SU-DHL-6 (cell line): Measurements from ENCODE around the gene C12orf57.

Source experiments
- H2AFZ ChIP-seq: fragments of 200-600 bp; sonication (generic); 2 replicates; pipeline ENCODE4 v1.6.1; 2014; ENCODE audit warnings: low read depth, mild to moderate bottlenecking, moderate library complexity, mixed read lengths, antibody characterized with exemption, low read length; ENCODE audit not compliant: severe bottlenecking
- H3F3A ChIP-seq: fragments of 200-600 bp; shearing (Covaris generic); 2 replicates; pipeline ENCODE4 v1.6.0; 2016; ENCODE audit warnings: antibody characterized with exemption, mild to moderate bottlenecking; ENCODE audit not compliant: insufficient read depth
- H3K27ac ChIP-seq: fragments of 200-600 bp; sonication (generic); 2 replicates; pipeline ENCODE4 v1.5.1; 2016; ENCODE audit warnings: low read depth, mild to moderate bottlenecking, low read length, moderate library complexity, mixed read lengths
- H3K27me3 ChIP-seq: fragments of 200-600 bp; sonication (generic), shearing (Covaris generic); 2 replicates; pipeline ENCODE4 v1.6.0; 2014; ENCODE audit warnings: mild to moderate bottlenecking, low read length
- H3K36me3 ChIP-seq: fragments of 200-600 bp; sonication (generic); 2 replicates; pipeline ENCODE4 v1.6.1; 2014; ENCODE audit warnings: mild to moderate bottlenecking, low read length, mixed read lengths
- H3K4me2 ChIP-seq: fragments of 300-600, 200-600 bp; shearing (Covaris generic), sonication (generic); 2 replicates; pipeline ENCODE4 v1.6.0; 2014; ENCODE audit warnings: low read length, low read depth, mild to moderate bottlenecking; ENCODE audit not compliant: poor library complexity, severe bottlenecking
- H3K4me3 ChIP-seq: fragments of 200-600 bp; sonication (generic); 2 replicates; pipeline ENCODE4 v1.5.1; 2014; ENCODE audit warnings: antibody characterized with exemption, low read length, mild to moderate bottlenecking, mixed read lengths; ENCODE audit not compliant: insufficient read depth, poor library complexity, severe bottlenecking
- H3K79me2 ChIP-seq: fragments of 200-600 bp; sonication (generic); 2 replicates; pipeline ENCODE4 v1.6.1; 2014; ENCODE audit warnings: mild to moderate bottlenecking, low read length, moderate library complexity; ENCODE audit not compliant: insufficient read depth
- H3K9ac ChIP-seq: fragments of 200-600 bp; sonication (generic); 2 replicates; pipeline ENCODE4 v1.7.0; 2014; ENCODE audit warnings: mild to moderate bottlenecking, low read length
- H3K9me2 ChIP-seq: fragments of 200-600 bp; sonication (generic); replicated peaks from 2 replicates; pipeline ENCODE4 v1.6.1; 2014; ENCODE audit warnings: low read length; ENCODE audit not compliant: insufficient read depth
- H3K9me3 ChIP-seq: fragments of 200-600 bp; sonication (generic); 2 replicates; pipeline ENCODE4 v1.6.1; 2014; ENCODE audit warnings: low read length, mixed read lengths; ENCODE audit not compliant: insufficient read depth
- H4K20me1 ChIP-seq: fragments of 200-600 bp; sonication (generic); 2 replicates; pipeline ENCODE4 v1.6.1; 2014; ENCODE audit warnings: low read depth, mild to moderate bottlenecking, antibody characterized with exemption, low read length, moderate library complexity, mixed read lengths
- CTCF ChIP-seq: fragments of 200-600 bp; sonication (generic); IDR thresholded peaks from one replicate; pipeline ENCODE4 v1.5.1; 2017; ENCODE audit warnings: antibody characterized with exemption, mild to moderate bottlenecking, low read length, moderate library complexity; ENCODE audit not compliant: insufficient read depth, poor library complexity, severe bottlenecking
- EZH2phosphoT487 ChIP-seq: fragments of 200-600 bp; sonication (generic), shearing (Covaris generic); conservative IDR thresholded peaks from 2 replicates; pipeline ENCODE4 v1.6.1; 2018; ENCODE audit warnings: mild to moderate bottlenecking, antibody characterized with exemption, low read length, moderate library complexity, mixed read lengths

The C12orf57 gene

GRCh38 chr12:6928022-6928702 lies 15.7 kb upstream of the C12orf57 start:
- no peak overlapping the region for H3K27ac ChIP-seq
- H3K9me2 ChIP-seq = no peaks in the 10 kb centered on the region
- H3K9ac ChIP-seq = no peak overlapping the region
- H3K27me3 ChIP-seq = 0 out of 2 replicates have a peak, but pooled peaks cover 5% of the 10 kb centered on the region
- no peaks in the 10 kb centered on the region for H3K36me3 ChIP-seq
- H2AFZ ChIP-seq = no peak overlapping the region
- no peaks in the 10 kb centered on the region for H3K79me2 ChIP-seq
- no peaks in the 10 kb centered on the region for H4K20me1 ChIP-seq
- H3K9me3 ChIP-seq = no peaks in the 10 kb centered on the region
- no peaks in the 10 kb centered on the region; the same call in 1 of the 2 replicates for H3F3A ChIP-seq
- no peak overlapping the region for H3K4me2 ChIP-seq
- no peak for TF ChIP-seq CTCF
- TF ChIP-seq EZH2phosphoT487 = no peak
- no peak overlapping the region for H3K4me3 ChIP-seq

- TF ChIP-seq EZH2phosphoT487 = no peak
- TF ChIP-seq CTCF = no peak
- Histone ChIP-seq H3K9me2 (no peaks in the 10 kb centered on the region), H3K9ac (no peak overlapping the region), H3K27me3 (0 out of 2 replicates have a peak, but pooled peaks cover 5% of the 10 kb centered on the region), H3F3A (peaks cover 5% of the 10 kb centered on the region; the same call in 1 of the 2 replicates), H3K4me3 (no peak overlapping the region), H3K36me3 (no peaks in the 10 kb centered on the region), H2AFZ (no peak overlapping the region), H3K9me3 (no peaks in the 10 kb centered on the region), H3K4me2 (no peak overlapping the region), H3K79me2 (no peaks in the 10 kb centered on the region), H4K20me1 (no peaks in the 10 kb centered on the region), H3K27ac (no peak overlapping the region)
These were observed 15.0 kb upstream of the C12orf57 start for GRCh38 chr12:6928703-6929407.

GRCh38 chr12:6929466-6930452 lies 14.1 kb upstream of the C12orf57 start:
- H3K27ac ChIP-seq = no peak overlapping the region

More at GRCh38 chr12:6929466-6930452, 14.1 kb upstream of the C12orf57 start:
- Histone ChIP-seq H3F3A (peaks cover 5% of the 10 kb centered on the region; the same call in 1 of the 2 replicates), H3K9me2 (no peaks in the 10 kb centered on the region), H3K4me2 (no peak overlapping the region), H3K9me3 (no peaks in the 10 kb centered on the region), H3K36me3 (no peaks in the 10 kb centered on the region), H3K79me2 (no peaks in the 10 kb centered on the region), H2AFZ (no peak overlapping the region), H3K4me3 (no peak overlapping the region), H3K27me3 (0 out of 2 replicates have a peak, but pooled peaks cover 5% of the 10 kb centered on the region), H4K20me1 (no peaks in the 10 kb centered on the region), H3K9ac (no peak overlapping the region)
- TF ChIP-seq EZH2phosphoT487 (no peak), CTCF (no peak)
